HepG2 (cell line): Measurements from ENCODE around the gene AMZ2. TPM values are rescaled to one million over a fixed set of nuclear protein-coding genes. Genes with fewer than 3 reads are reported as not detected.
A peak's percentile ranks its signal among the peaks of the same experiment; 100 is the strongest.

Source experiments
- ADNP ChIP-seq: sonication (generic); formaldehyde crosslinking; IDR thresholded peaks from 2 replicates; pipeline ENCODE4 v1.4.0; 2020; ENCODE audit warnings: missing genetic modification reagents
- FOXK1 ChIP-seq: sonication (generic); formaldehyde crosslinking; IDR thresholded peaks from 2 replicates; pipeline ENCODE4 v1.4.0; 2020; ENCODE audit warnings: low read depth, missing genetic modification reagents, borderline replicate concordance
- HOXA3 ChIP-seq: sonication (generic); formaldehyde crosslinking; IDR thresholded peaks from 2 replicates; pipeline ENCODE4 v1.5.0; 2020; ENCODE audit warnings: missing genetic modification reagents
- NKX3-1 ChIP-seq: sonication (generic); formaldehyde crosslinking; IDR thresholded peaks from 2 replicates; pipeline ENCODE4 v1.5.0; 2020; ENCODE audit warnings: missing genetic modification reagents
- SNAPC5 ChIP-seq: sonication (generic); formaldehyde crosslinking; IDR thresholded peaks from 2 replicates; pipeline ENCODE4 v1.8.1; 2023; ENCODE audit warnings: mild to moderate bottlenecking, missing genetic modification reagents, borderline replicate concordance
- SP4 ChIP-seq: sonication (generic); formaldehyde crosslinking; IDR thresholded peaks from 2 replicates; pipeline ENCODE4 v1.8.1; 2023; ENCODE audit warnings: mild to moderate bottlenecking, missing genetic modification reagents
- TARDBP ChIP-seq: sonication (generic); formaldehyde crosslinking; IDR thresholded peaks from 2 replicates; pipeline ENCODE4 v1.8.0; 2022; ENCODE audit warnings: mild to moderate bottlenecking, missing genetic modification reagents
- TOPORS ChIP-seq: sonication (generic); formaldehyde crosslinking; IDR thresholded peaks from 2 replicates; pipeline ENCODE4 v1.8.0; 2023; ENCODE audit warnings: mild to moderate bottlenecking, missing genetic modification reagents
- ZFP36L1 ChIP-seq: sonication (generic); formaldehyde crosslinking; IDR thresholded peaks from 2 replicates; pipeline ENCODE4 v1.8.0; 2022; ENCODE audit warnings: mild to moderate bottlenecking, missing genetic modification reagents, moderate library complexity
- ZNF274 ChIP-seq: sonication (generic); formaldehyde crosslinking; IDR thresholded peaks from 2 replicates; pipeline ENCODE4 v1.5.1; 2020; ENCODE audit warnings: mild to moderate bottlenecking, missing genetic modification reagents
- ZNF605 ChIP-seq: sonication (generic); formaldehyde crosslinking; IDR thresholded peaks from 2 replicates; pipeline ENCODE4 v1.8.0; 2022; ENCODE audit warnings: mild to moderate bottlenecking, missing genetic modification reagents
- ZNF629 ChIP-seq: sonication (generic); formaldehyde crosslinking; conservative IDR thresholded peaks from 2 replicates; pipeline ENCODE4 v1.5.0; 2020; ENCODE audit warnings: missing genetic modification reagents
- polyA plus RNA-seq, 8 experiments: library from polyadenylated mRNA; depleted of rRNA in 3 of 8; stranded (reverse) in 7 of 8; unstranded in 1 of 8; fragments of >200 nt; fragmentation: Illumina TruSeq in 4 of 8; extraction: Trizol in 4 of 8; gene quantifications; 2 replicates each; pipeline versions ENCODE4 v1.2.1 to v1.2.3, GENCODE V29; 2011 to 2016; ENCODE audit warnings: low read depth in 4 of 8, missing spikeins in 1 of 8, mixed read lengths in 1 of 8; ENCODE audit not compliant: insufficient read depth in 1 of 8
- total RNA-seq, 5 experiments: library from RNA; depleted of rRNA; stranded (reverse); fragments of >200 nt; fragmentation: Illumina TruSeq; extraction: Trizol; gene quantifications; 2 replicates each; pipeline ENCODE4 v1.2.3, GENCODE V29; 2016; ENCODE audit warnings: low read depth in 1 of 5
- TF ChIP-seq, protein P1 (sequence below): IDR thresholded peaks from 2 replicates; pipeline ENCODE4 v1.6.1; 2018; ENCODE audit warnings: missing genetic modification reagents, mild to moderate bottlenecking, missing compliant biosample characterization

Gene AMZ2
- total and polyA plus RNA-seq, 2 of the 13 experiments (the other 11 are each of a cell fraction or from before 2014, with no cell fraction given): 86.9 to 90.2 TPM

- TF ChIP-seq SNAPC5 (CRISPR knock-in tag) (0 out of 2 replicates have a peak, but pooled peaks have one; percentile 36), TOPORS (CRISPR knock-in tag) (0 out of 2 replicates have a peak, but pooled peaks have one; percentile 51), ZNF274 (CRISPR knock-in tag) (no peak), FOXK1 (CRISPR knock-in tag) (no peak), ZNF629 (CRISPR knock-in tag) (peak; percentile 62), ZFP36L1 (CRISPR knock-in tag) (no peak), TARDBP (CRISPR knock-in tag) (0 out of 2 replicates have a peak, but pooled peaks have one; percentile 19), SP4 (CRISPR knock-in tag) (no peak), NKX3-1 (CRISPR knock-in tag) (peak; percentile 28; the same call in 1 of the 2 replicates), ZNF605 (CRISPR knock-in tag) (peak; percentile 14; the same call in 1 of the 2 replicates), ADNP (CRISPR knock-in tag) (no peak), HOXA3 (CRISPR knock-in tag) (0 out of 2 replicates have a peak, but pooled peaks have one; percentile 0)
- TF ChIP-seq, protein P1, sequence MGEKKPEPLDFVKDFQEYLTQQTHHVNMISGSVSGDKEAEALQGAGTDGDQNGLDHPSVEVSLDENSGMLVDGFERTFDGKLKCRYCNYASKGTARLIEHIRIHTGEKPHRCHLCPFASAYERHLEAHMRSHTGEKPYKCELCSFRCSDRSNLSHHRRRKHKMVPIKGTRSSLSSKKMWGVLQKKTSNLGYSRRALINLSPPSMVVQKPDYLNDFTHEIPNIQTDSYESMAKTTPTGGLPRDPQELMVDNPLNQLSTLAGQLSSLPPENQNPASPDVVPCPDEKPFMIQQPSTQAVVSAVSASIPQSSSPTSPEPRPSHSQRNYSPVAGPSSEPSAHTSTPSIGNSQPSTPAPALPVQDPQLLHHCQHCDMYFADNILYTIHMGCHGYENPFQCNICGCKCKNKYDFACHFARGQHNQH (CRISPR knock-in tag): peak; percentile 21; the same call in 1 of the 2 replicates
Measured at GRCh38 chr17:68292689-68293040, 44.8 kb downstream of the AMZ2 start (continued).
